Placental pericyte (primary cell): ENCODE data around the gene CHD3. TPM values are rescaled to one million over a fixed set of nuclear protein-coding genes. Genes with fewer than 3 reads are reported as not detected.
A peak's percentile ranks its signal among the peaks of the same experiment; 100 is the strongest.

Experiments used
- small RNA-seq: library from RNA; depleted of rRNA; stranded (forward); fragments of <200 nt; gene quantifications from one replicate; pipeline ENCODE3, GENCODE V24; 2012; ENCODE audit warnings: low replicate concordance
- total RNA-seq: library from RNA; depleted of rRNA; stranded (reverse); fragments of >200 nt; gene quantifications from 2 replicates; pipeline ENCODE4 v1.2.3, GENCODE V29; 2012

CHD3 gene
- 56.3 and 73.5 TPM in 2 replicates for total RNA-seq

DNA sequence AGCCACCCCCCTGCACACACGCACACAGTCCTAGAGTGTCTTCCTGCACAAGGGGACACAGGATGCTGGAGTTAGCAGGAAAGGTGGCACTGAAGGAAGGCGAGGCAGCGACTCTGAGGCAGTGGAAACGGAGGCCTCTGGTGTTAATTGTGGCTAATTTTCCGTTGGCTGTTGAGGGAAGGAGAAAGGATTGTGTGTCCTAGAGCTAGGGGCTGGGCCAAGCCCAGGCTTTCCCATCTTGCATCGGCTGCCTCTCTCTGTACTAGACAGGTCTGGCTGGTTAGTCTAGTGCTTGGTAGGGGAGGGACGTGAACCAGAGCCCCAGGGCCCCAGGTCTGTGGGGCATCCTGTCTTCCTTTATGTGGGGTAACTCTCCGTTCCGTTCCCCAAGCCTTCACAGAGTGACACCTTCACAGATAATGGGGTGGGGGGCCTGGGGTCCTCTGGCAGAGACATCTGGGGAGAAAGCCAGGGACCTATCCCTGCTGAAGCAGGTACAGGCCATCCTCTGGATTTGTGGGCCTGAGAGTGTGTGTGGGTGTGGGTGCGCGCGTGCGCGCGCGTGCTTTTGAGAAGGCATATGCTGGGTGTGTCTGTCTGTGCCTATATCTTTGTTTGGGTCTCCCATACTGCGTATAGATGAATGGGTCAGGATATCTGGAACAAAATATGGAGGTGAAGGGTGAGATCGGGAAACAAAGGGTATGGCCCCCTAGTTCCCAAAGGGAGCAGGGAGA is at the start of gene CHD3:
CHD3 (plus strand) TSS at position 606 of the 737 bp plus-strand sequence. CDS start 212 bp downstream, outside the sequence.

DNA sequence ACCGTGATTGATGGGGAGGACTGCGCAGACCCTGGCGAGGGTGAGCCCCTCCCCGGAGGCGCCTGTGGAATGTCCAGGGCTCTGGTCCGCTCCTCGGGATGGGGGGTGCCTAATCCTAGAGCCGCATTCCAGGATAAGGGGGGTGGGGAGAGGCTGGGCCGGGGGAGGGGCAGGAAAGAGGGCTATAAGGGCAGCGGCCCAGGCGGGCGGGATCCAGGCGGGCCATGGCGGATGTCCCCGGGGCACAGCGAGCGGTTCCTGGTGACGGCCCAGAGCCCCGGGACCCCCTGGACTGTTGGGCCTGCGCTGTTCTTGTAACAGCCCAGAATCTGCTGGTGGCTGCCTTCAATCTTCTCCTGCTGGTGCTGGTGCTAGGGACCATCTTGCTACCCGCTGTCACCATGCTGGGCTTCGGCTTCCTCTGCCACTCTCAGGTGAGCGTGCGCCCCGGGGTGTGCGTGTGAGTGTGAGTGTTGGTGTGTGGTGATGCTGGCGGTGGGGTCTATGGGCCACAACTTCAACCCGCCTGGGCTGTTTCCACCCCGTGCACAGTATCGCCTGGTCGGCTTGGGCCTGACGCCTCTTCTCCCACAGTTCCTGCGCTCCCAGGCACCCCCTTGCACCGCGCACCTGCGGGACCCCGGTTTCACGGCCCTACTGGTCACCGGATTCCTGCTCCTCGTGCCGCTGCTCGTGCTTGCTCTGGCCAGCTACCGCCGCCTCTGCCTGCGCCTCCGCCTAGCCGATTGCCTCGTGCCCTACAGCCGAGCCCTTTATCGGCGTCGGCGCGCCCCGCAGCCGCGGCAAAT is 33.5 kb upstream of the CHD3 start, which contains the start of gene TMEM88:
TMEM88 (plus strand) TSS at position 216 of the 809 bp plus-strand sequence; CDS start at position 225, 9 bp downstream.

GRCh38 chr17:7856811-7857712 is 31.5 kb upstream of the CHD3 start, which contains the start of gene NAA38:
Gene NAA38 (minus strand): TSS chr17:7857559. CDS start chr17:7857463, 96 bp downstream.

GRCh38 chr17:7857713-7858521 is 30.7 kb upstream of the CHD3 start, which contains the start of gene CYB5D1:
Gene CYB5D1 (plus strand): TSS chr17:7858003. CDS start chr17:7858135, 132 bp downstream.

GRCh38 chr17:7915611-7916384 is 27.2 kb downstream of the CHD3 start, which contains the start of gene RNF227:
Gene RNF227 (minus strand): TSS chr17:7916289. CDS start chr17:7916195, 94 bp downstream.

GRCh38 chr17:7929158-7930023 is 40.8 kb downstream of the CHD3 start, which contains the start of gene KCNAB3:
Gene KCNAB3 (minus strand): TSS chr17:7929856. CDS start chr17:7929435, 421 bp downstream.

GRCh38 chr17:7931709-7932482 is 43.3 kb downstream of the CHD3 start, which contains the start of the genes CNTROB and TRAPPC1:
Gene CNTROB (plus strand): TSS chr17:7932206. CDS start chr17:7933080, 874 bp downstream.
Gene TRAPPC1 (minus strand): TSS chr17:7931946. CDS start chr17:7931829, 117 bp downstream.

Small RNA genes lying within 50 kb of the gene (small RNA-seq; reads per million reads assigned to genes)
- gene SCARNA21 = 3.4 reads per million, percentile 82 among the genes with 10 or more reads in this experiment

Other genes with a start within 250 kb of the CHD3 start
- not detected in 2 replicates for gene ATP1B2, start 237.9 kb upstream of the CHD3 start, total RNA-seq
- gene TP53, start 201.3 kb upstream of the CHD3 start, total RNA-seq = 56.4 and 82.5 TPM in 2 replicates
- 3.3 and 15.7 TPM in 2 replicates for gene WRAP53, start 200.3 kb upstream of the CHD3 start, total RNA-seq
- gene EFNB3, start 183.6 kb upstream of the CHD3 start, total RNA-seq = 0.72 and 1.5 TPM in 2 replicates
- gene DNAH2, start 171.0 kb upstream of the CHD3 start, total RNA-seq = 0.88 TPM in 1 of 2 replicates, not detected in the other
- gene KDM6B, start 54.6 kb upstream of the CHD3 start, total RNA-seq = 7.2 and 8.0 TPM in 2 replicates
- gene TMEM88, start 33.7 kb upstream of the CHD3 start, total RNA-seq = 1.4 and 10.7 TPM in 2 replicates
- 37.7 and 40.0 TPM in 2 replicates for gene NAA38, start 31.2 kb upstream of the CHD3 start, total RNA-seq
- 6.1 and 8.0 TPM in 2 replicates for gene CYB5D1, start 30.8 kb upstream of the CHD3 start, total RNA-seq
- gene RNF227, start 27.5 kb downstream of the CHD3 start, total RNA-seq = 1.1 and 6.2 TPM in 2 replicates
- gene KCNAB3, start 41.1 kb downstream of the CHD3 start, total RNA-seq = 1.9 TPM in 1 of 2 replicates, not detected in the other
- 47.0 and 68.7 TPM in 2 replicates for gene TRAPPC1, start 43.2 kb downstream of the CHD3 start, total RNA-seq
- gene CNTROB, start 43.4 kb downstream of the CHD3 start, total RNA-seq = 19.3 and 37.2 TPM in 2 replicates
- gene GUCY2D, start 113.8 kb downstream of the CHD3 start, total RNA-seq = not detected in 2 replicates
- gene ALOX15B, start 150.3 kb downstream of the CHD3 start, total RNA-seq = under 0.01 TPM in 1 of 2 replicates, not detected in the other
- not detected in 2 replicates for gene ALOX12B, start 198.9 kb downstream of the CHD3 start, total RNA-seq
- under 0.01 TPM in 1 of 2 replicates, not detected in the other for gene ALOXE3, start 229.7 kb downstream of the CHD3 start, total RNA-seq
- under 0.01 TPM in 1 of 2 replicates, not detected in the other for gene HES7, start 235.3 kb downstream of the CHD3 start, total RNA-seq